Measurements from ENCODE around the gene CHTF18.

CHTF18 gene

GRCh38 chr16:745739-746138 lies 42.7 kb upstream of the CHTF18 start:
- TF ChIP-seq, protein P1, sequence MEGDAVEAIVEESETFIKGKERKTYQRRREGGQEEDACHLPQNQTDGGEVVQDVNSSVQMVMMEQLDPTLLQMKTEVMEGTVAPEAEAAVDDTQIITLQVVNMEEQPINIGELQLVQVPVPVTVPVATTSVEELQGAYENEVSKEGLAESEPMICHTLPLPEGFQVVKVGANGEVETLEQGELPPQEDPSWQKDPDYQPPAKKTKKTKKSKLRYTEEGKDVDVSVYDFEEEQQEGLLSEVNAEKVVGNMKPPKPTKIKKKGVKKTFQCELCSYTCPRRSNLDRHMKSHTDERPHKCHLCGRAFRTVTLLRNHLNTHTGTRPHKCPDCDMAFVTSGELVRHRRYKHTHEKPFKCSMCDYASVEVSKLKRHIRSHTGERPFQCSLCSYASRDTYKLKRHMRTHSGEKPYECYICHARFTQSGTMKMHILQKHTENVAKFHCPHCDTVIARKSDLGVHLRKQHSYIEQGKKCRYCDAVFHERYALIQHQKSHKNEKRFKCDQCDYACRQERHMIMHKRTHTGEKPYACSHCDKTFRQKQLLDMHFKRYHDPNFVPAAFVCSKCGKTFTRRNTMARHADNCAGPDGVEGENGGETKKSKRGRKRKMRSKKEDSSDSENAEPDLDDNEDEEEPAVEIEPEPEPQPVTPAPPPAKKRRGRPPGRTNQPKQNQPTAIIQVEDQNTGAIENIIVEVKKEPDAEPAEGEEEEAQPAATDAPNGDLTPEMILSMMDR (IDR thresholded peaks at IDR 0.05), result no peak

DNA sequence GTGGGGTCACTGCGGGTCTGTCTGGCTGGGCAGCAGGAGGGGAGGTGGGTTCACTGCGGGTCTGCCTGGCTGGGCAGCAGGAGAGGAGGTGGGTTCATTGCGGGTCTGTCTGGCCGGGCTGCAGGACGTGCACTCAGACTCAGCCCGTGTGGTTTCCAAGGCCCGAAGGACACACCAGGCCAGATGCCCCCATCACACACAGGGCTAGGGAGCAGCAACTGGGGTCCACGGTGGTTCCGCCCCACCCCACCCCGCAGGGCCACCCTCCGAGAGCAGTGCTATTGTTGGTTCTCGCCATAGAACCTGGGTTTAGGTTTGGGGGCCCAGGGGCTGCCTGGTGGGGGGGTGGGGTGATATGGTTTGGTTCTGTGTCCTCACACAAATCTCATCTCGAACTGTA lies 41.8 kb upstream of the CHTF18 start:
- TF ChIP-seq, protein P1 (IDR thresholded peaks at IDR 0.05), result no peak

DNA sequence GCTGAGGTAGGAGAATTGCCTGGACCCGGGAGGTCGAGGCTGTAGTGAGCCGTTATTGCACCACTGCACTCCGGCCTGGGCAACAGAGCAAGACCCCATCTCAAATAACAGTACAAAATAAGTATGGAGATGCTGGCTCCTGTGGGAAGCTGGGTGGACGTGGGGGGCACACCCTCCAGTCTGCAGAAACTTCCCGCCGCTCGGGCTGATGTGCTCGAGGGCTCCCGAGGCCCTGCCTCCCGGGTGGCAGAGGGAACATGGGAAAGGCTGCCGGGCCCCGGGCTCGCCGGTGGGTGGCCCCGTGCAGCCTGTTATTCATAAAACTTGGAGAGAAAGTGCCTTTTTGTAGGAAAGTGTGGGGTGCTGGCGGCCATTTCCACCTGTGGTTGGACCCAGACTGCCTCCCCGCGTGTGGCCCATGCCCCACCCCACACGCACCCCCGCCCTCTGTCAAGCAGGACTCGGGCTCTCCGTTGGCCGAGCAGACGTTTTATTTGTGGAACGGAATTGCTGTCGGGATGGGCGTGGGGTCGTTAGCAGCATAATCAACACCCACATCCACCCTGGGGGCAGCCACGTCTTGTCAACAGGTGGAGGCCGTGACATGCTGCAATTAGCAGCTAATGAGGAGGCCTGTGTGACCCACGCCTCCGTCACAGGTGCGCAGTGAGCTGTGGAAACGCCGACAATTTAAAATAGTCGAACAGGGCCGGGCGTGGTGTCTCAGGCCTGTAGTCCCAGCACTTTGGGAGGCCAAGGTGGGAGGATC lies 40.3 kb upstream of the CHTF18 start:
- TF ChIP-seq, protein P1 (IDR thresholded peaks at IDR 0.05), result no peak

- TF ChIP-seq, protein P1 (IDR thresholded peaks at IDR 0.05), result no peak
Measured at GRCh38 chr16:749010-749409, 39.4 kb upstream of the CHTF18 start.

- TF ChIP-seq, protein P1 (IDR thresholded peaks at IDR 0.05), result no peak
Measured at GRCh38 chr16:750485-750884, 37.9 kb upstream of the CHTF18 start.

- TF ChIP-seq, protein P1 (IDR thresholded peaks at IDR 0.05), result no peak
Measured at GRCh38 chr16:751152-752006, 37.0 kb upstream of the CHTF18 start.

GRCh38 chr16:752007-752312 lies 36.5 kb upstream of the CHTF18 start:
- TF ChIP-seq, protein P1 (IDR thresholded peaks at IDR 0.05), result no peak

Data from LNCAP (cell line).